Esophagus (tissue), 2 donors: ENCODE measurements around the gene ENPEP. TPM values are rescaled to one million over a fixed set of nuclear protein-coding genes. Genes with fewer than 3 reads are reported as not detected.

Source experiments
- H3K27ac ChIP-seq, 2 donors: one replicate each; pipeline ENCODE4 v1.5.1; 2013; ENCODE audit warnings: low read depth in 2 of 2, mild to moderate bottlenecking in 2 of 2, inconsistent platforms in 1 of 2, low read length in 1 of 2, moderate library complexity in 1 of 2
- H3K27me3 ChIP-seq, 2 donors: one replicate each; pipeline ENCODE4 v1.6.1; 2013; ENCODE audit warnings: low read length in 2 of 2, control low read depth in 1 of 2, mild to moderate bottlenecking in 1 of 2; ENCODE audit not compliant: insufficient read depth in 2 of 2, control insufficient read depth in 1 of 2
- H3K36me3 ChIP-seq, 2 donors: one replicate each; pipeline ENCODE4 v1.6.1; 2013; ENCODE audit warnings: low read length in 1 of 2; ENCODE audit not compliant: control insufficient read depth in 2 of 2, insufficient read depth in 2 of 2
- H3K4me1 ChIP-seq, 2 donors: one replicate each; pipeline ENCODE4 v1.6.1; 2013; ENCODE audit warnings: low read length in 1 of 2; ENCODE audit not compliant: control insufficient read depth in 2 of 2, insufficient read depth in 2 of 2
- H3K4me3 ChIP-seq, 2 donors: one replicate each; pipeline ENCODE4 v1.5.1; 2013; ENCODE audit warnings: low read length in 2 of 2, mild to moderate bottlenecking in 2 of 2, low read depth in 1 of 2, moderate library complexity in 1 of 2
- H3K9me3 ChIP-seq, 2 donors: one replicate each; pipeline ENCODE4 v1.6.1; 2013; ENCODE audit warnings: mild to moderate bottlenecking in 2 of 2, low read depth in 1 of 2, low read length in 1 of 2, moderate library complexity in 1 of 2; ENCODE audit not compliant: control insufficient read depth in 2 of 2, insufficient read depth in 1 of 2
- WGBS, 2 donors: extraction: QIAGEN DNeasy Blood & Tissue Kit; methylation state at CpG; one replicate each; pipeline ENCODE4 v1.1.7; 2013; 5-methylcytosine and 5-hydroxymethylcytosine counted together
- polyA plus RNA-seq, 2 donors: library from polyadenylated mRNA; stranded (reverse); fragments of 200-250 nt; gene quantifications; one replicate each; pipeline ENCODE4 v1.2.3, GENCODE V29; 2013
- donor health status: healthy with polysubstance abuse.
- donor health status: Bipolar disorder and iron deficiency.

Gene ENPEP
- polyA plus RNA-seq, 2 donors: 0.10 to 0.20 TPM

GRCh38 chr4:110610940-110611831, 135.2 kb downstream of the ENPEP start:
- Histone ChIP-seq H3K4me3 (peak overlapping the region in 1 of 2 donors; percentile 4), H3K36me3 (no peaks in the 10 kb centered on the region), H3K27me3 (peaks cover 7 to 46% of the 10 kb centered on the region in 2 donors), H3K27ac (no peak overlapping the region), H3K9me3 (peaks cover 0 to 18% of the 10 kb centered on the region in 2 donors), H3K4me1 (peaks cover 0 to 3% of the 10 kb centered on the region in 2 donors)
- 12% methylated on average over 42 to 54 of the region's 54 CpGs for WGBS, 2 donors

DNA sequence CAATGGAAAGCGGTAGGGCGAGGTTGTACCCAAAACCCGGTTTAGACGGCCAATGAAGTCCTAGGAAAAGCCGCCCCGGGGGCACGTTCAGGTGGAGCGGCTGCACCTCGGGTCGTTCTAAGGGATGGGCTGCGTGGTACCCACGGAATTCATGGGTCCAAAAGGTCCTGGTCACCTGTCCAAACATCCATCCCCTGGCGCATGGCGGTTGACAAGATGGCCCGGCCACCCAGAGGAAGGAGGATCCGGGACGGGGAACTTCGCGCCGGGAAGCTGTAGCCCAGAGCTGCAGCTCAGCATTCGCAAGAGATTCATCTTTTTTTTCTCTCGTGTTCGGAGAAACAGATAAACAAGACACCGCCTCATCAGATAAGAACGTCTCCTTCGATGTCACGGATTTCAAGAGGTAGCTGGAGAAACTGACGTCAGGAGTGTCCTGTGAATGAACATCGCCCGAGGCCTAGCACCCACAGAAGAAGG, 136.1 kb downstream of the ENPEP start:
- WGBS, 2 donors: 18 to 22% methylated on average over 30 of the region's 30 CpGs
- Histone ChIP-seq H3K27ac (no peak overlapping the region), H3K9me3 (peaks cover 0 to 18% of the 10 kb centered on the region in 2 donors), H3K27me3 (peaks cover 7 to 47% of the 10 kb centered on the region in 2 donors), H3K4me3 (no peak overlapping the region), H3K36me3 (no peaks in the 10 kb centered on the region), H3K4me1 (peaks cover 0 to 3% of the 10 kb centered on the region in 2 donors)

GRCh38 chr4:110612631-110613269, 136.8 kb downstream of the ENPEP start:
- no peaks in the 10 kb centered on the region for H3K36me3 ChIP-seq
- H3K4me1 ChIP-seq: peaks cover 0 to 3% of the 10 kb centered on the region in 2 donors
- WGBS, 2 donors: 26 to 28% methylated on average over 23 of the region's 23 CpGs
- no peak overlapping the region for H3K27ac ChIP-seq
- H3K27me3 ChIP-seq: peaks cover 7 to 47% of the 10 kb centered on the region in 2 donors
- peaks cover 0 to 18% of the 10 kb centered on the region in 2 donors for H3K9me3 ChIP-seq
- H3K4me3 ChIP-seq: no peak overlapping the region

DNA sequence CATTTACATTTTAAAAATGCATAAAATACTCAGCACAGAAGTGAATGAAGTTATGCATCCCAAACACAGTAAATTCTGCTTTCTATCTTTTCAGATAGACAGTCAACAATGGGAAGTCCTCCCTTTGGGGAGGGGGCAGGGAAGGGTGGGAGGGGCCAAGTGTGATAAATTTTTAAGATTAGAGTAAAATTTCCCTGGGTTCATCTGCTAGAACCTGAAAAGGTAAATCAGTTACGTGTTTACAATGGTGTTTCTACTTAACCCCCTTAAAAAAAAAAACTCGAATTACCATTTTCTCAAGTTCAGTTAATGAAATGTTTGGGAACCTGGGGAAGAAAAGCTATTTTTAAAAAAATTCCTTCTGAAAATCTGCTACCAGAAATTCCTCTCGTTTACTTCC, 137.8 kb downstream of the ENPEP start:
- no peaks in the 10 kb centered on the region for H3K36me3 ChIP-seq
- 29 to 36% methylated on average over 3 of the region's 3 CpGs for WGBS, 2 donors
- peaks cover 3 to 6% of the 10 kb centered on the region in 2 donors for H3K4me1 ChIP-seq
- no peak overlapping the region for H3K27ac ChIP-seq
- H3K9me3 ChIP-seq: peaks cover 0 to 23% of the 10 kb centered on the region in 2 donors
- peaks cover 7 to 52% of the 10 kb centered on the region in 2 donors for H3K27me3 ChIP-seq
- no peak overlapping the region for H3K4me3 ChIP-seq

DNA sequence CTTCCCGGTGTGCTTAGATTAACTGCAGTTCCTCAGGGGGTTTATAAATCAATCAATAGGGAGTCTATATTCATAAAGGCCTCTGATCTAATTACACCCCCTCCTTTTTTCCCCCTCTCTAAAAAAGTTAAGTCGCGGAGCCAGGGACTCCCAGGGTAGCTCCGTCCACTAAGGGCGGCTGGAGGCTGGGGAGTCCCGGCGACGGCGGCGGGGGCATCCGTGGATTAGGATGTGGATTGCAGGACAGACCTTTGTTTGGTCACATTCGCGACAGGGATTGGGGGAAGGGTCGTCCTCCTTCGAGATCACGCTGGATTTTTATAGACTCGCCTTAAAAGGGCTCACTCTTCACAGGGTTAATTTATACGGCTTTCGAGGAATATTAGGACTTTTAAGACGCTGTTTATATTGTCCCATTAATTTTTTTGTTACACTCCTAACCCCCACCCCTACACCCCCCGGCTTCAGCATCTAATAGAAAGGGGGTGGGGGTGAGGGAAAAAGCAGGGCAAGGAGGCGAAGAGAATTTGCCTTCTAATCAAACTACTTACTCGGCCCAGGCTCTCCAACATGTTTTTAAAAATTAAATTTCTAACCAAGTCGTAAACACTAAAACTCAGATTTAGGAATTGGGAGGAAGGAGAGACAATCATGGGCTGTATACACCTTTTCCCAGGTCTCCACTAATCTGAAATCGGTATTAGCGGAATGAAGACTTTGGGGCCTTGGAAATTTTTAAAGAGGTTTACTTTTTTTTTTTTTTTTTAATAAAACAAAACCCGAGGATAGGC, 138.4 kb downstream of the ENPEP start:
- Histone ChIP-seq H3K9me3 (peaks cover 2 to 30% of the 10 kb centered on the region in 2 donors), H3K4me3 (no peak overlapping the region), H3K27me3 (peaks cover 7 to 58% of the 10 kb centered on the region in 2 donors), H3K4me1 (peaks cover 3 to 6% of the 10 kb centered on the region in 2 donors), H3K36me3 (no peaks in the 10 kb centered on the region), H3K27ac (no peak overlapping the region)
- WGBS, 2 donors: 27 to 35% methylated on average over 27 of the region's 27 CpGs

Other genes with a start within 250 kb of the ENPEP start
- gene PITX2, start 146.9 kb downstream of the ENPEP start, polyA plus RNA-seq: 1 to 10 TPM; 1.3 to 2.1 TPM